GM10847 (cell line): ENCODE data around the gene KDM4B.

Source experiments
- POLR2A ChIP-seq: IDR thresholded peaks from 2 replicates; pipeline ENCODE4 v1.6.1; 2011; ENCODE audit not compliant: insufficient read length; ENCODE audit errors: extremely low read depth

KDM4B gene

DNA sequence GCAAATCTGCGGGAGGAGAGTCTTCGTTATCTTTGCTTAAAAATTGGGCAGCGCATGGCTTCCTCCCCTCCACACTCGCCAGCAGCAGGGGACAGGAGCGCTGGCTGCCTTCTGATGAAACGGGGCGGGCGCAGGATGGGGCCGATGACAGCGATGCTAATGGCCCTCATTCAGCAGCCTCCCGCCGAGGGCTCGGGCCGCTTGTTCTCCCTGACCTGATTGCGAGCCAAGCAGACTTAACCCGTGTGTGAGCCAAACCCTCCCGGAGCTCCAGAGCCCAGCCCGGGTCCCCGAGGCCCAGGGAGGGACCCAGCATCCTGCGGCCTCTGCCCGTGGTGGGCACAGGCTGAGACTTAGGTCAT, 90.3 kb downstream of the KDM4B start:
- no peak for TF ChIP-seq POLR2A

DNA sequence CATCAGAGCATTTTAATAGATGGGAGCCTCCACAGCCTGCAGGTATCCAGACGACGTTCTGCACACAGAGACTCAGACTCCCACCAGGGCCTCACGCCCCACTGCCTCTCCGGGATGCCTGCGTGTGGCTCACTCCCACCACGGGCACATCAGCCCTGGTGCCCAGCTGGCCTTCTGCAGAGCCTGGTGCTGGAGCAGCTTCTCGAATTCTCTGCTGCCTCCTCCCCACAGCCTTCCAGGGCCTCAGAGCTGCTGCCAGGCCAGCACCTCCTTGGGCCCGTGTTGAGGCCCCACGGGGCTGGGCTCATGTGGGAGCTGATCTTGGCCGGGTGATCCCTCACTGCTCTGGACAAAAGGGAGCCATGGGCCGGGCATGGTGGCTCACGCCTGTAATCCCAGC, 90.9 kb downstream of the KDM4B start:
- no peak for TF ChIP-seq POLR2A

DNA sequence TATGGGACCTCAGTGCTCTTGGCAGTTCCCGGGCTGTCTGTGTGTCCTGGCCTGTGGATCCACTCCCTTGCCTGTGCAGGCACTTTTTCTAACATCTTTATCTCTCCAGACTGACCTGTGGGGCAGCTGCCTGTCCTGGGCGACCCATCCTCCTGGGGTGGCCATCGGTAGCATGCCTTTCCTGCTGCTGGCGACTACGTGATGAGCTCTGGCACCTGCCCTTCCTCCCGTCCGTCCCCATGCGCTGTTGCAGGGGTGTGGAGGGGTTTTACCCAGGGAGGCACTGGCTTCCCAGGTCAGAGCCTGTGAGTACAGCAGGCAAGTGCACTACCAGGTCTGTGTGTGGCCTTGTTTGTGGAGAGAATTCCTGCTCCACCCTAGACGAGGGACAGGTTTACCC, 93.3 kb downstream of the KDM4B start:
- TF ChIP-seq POLR2A: no peak

DNA sequence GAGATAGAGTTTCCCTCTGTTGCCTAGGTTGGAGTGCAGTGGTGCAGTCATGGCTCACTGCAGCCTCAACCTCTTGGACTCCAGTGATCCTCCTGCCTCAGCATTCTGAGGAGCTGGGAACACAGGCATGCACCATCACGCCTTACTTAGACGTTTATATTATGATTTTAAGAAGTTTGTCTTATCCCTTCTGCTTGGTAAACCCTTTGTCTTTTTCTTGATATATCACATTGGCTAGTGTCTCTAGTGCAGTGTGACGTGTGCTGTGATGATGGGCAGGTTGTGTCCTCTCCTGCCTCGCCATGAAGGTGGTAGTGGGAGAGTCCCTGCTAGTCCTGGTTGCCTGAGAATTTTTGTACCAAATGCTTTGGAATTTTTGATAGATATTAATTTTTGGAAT, 93.9 kb downstream of the KDM4B start:
- TF ChIP-seq POLR2A: no peak

- TF ChIP-seq POLR2A: no peak
Measured at GRCh38 chr19:5063873-5064645, 95.1 kb downstream of the KDM4B start.

GRCh38 chr19:5064896-5065295, 96.0 kb downstream of the KDM4B start:
- no peak for TF ChIP-seq POLR2A

- no peak for TF ChIP-seq POLR2A
Measured at GRCh38 chr19:5065663-5066093, 96.8 kb downstream of the KDM4B start.

DNA sequence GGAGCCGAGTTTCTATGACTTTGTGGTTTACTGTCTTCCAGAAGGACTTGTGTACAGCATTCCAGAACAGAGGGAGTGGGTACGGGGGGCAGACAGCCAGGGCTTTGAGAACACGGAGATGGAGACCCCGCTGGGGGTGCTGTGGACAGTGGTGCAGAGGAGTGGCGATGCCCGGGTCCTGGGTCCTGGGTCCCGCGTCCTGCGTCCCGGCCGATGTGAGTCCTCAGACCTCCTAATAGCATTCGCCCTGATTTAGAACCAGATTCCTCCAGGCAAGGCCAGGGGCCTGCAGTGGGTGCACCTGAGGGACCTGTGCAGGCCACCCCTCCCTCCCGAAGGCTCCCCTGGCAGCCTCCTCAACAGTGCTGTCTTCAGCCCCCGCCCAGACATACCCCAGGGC, 97.9 kb downstream of the KDM4B start:
- TF ChIP-seq POLR2A: no peak

- TF ChIP-seq POLR2A: no peak
Measured at GRCh38 chr19:5067678-5068077, 98.8 kb downstream of the KDM4B start.

DNA sequence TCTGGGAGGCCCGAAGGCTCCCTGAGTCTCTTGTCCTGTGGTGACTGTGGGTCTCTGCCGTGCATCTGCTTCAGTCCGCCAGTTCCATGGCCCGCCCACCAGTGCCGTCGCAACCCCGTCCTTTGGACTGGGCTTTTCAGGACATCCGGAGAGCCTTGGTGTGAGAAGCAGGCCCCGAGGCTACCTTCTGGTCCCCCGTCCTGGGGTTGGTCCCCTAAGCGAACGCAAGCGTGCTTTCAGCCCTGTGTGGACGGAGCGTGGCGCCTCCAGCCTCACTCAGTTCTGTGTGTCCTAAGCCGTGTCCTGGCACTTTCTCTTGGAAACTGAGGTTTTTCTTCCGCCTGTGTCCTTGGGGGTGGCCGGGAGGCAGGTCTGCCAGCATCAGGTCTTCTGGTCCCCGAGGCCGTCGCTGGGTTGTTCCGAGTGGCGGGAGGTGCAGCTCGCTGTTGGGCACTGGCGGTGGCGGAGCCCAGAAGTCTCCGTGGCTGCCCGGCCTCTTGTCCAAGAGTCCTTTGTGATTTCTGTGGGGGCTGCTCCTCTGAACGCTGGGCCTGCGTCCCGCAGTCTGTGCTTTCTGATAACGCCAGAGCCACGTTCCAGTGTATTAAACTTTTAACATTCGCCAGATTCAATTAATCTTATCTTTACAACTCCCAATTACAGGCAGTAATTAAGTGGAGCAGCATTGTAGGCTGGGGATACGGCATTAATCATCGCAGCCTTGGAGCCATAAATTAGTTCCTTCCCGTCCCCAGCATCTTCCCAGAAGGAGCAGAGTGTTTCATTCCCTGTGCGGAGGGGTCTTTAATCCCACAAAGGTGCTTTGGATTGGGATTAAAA, 99.5 kb downstream of the KDM4B start:
- no peak for TF ChIP-seq POLR2A

DNA sequence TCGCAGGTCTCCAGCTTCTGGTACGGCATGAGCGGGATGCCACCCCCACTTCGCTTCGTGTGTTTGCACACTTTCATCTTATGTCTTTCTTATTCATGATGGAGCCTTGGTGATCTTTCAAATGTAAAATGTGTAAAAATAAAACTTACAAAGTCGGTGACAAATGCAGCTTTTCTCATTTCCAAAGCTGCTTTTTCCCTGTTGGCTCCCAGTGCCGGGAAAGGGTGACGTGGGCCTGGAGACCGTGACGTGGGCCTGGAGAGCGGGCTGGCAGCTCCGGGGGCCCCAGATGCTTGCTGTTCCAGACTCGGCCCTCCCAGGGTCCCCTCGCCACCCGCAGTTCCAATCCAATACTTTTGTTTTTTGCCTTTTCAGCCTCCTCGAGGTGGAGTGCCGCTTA, 101.4 kb downstream of the KDM4B start:
- TF ChIP-seq POLR2A: no peak

DNA sequence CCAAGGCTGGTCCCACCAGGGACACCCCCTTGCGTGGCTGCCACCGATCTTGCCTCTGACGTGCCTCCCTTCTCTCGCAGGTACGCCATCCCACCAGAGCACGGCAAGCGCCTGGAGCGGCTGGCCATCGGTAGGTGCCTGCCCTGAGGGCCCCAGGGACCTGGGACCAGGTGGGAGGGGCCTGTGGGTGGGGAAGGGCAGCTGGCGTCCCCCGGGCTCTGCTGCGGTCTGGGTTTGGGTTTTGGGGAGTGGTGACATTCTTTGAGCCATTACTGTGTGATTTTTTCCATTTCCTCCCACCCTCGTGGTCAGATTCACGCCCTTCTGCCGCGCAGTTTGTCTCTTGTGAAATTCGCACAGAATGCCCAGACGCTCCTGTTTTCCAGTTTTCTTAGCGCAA, 102.0 kb downstream of the KDM4B start:
- TF ChIP-seq POLR2A: no peak

DNA sequence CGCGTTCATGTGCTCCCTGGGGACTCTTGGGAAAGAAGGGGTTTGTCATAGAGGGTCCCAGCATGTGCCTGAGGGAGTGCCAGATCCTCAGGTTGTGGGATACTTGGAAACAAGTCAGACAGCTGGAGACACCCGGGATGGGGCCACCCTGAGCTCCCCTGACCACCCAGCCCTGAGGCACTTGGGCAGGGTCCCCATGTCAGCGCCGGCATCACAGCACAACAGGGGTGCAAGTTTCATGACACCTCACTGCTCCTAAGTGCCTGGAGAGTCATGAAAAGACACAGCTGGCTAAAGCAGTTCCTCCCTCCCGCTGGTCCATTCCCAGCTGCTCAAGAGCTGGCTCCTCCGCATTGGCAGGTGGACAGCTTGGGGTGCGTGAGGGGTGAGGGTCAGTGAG, 102.7 kb downstream of the KDM4B start:
- TF ChIP-seq POLR2A: no peak

DNA sequence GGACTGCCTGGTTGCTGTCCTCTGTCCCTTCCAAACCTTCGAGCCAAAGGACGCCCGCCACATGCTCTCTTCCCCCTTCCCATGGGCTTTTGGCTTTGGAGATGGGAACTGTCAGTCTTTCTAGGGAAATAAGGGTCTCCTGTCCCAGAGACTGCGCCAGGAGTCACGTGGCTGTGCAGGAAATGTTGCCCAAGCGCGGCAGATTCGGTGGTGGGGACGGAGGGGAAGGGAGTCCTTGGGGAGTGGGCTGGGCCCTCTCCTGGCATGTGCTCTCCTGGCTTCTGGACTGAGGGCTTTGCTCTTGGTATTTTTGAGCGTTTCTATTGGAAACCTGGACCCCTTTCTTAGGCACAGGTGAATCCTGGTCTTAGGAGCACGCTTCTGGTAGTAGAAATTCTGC, 103.2 kb downstream of the KDM4B start:
- TF ChIP-seq POLR2A: no peak

DNA sequence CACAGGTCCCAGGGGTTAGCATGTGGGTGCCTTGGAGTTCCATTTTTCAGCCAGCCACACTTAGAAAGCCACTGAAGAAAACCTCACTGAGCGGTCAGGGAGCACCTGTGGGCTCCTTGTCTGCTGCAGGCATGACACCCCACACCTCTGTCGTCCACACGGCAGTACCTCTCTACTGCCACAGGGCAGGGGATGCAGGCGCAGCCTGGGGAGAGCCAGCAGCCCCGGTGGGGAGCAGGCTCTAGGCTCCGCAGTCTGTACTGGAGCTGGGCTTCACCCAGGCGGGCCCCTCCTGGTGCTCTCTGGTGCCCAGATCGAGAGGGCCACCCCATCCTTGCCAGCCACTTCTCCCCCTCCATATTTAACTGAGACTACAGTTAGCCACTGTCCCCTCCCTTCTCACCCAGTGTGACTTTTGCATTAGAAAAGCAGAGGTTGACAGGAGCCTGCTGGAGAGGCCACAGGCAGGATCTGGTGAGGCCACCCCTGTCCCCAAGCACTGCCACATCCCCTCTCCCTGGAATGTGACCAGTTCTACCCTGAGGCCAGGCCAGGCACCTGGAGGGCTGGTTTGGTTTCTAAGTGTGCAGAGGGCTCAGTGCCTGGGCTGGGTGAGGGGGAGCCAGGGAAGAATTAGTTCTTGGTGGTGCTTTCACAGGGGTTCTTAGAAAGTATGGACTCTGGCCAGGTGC, 104.4 kb downstream of the KDM4B start:
- TF ChIP-seq POLR2A: no peak

GRCh38 chr19:5074407-5074806, 105.5 kb downstream of the KDM4B start:
- TF ChIP-seq POLR2A: no peak
